Esophagus squamous epithelium (tissue), 4 donors: ENCODE results near the gene DNM3.

Experiments used
- POLR2A ChIP-seq, 4 donors: fragments of 450-650 bp; IDR thresholded peaks; one replicate each; pipeline ENCODE4 v1.6.1; 2017; ENCODE audit warnings: antibody characterized with exemption in 4 of 4, mild to moderate bottlenecking in 4 of 4, moderate library complexity in 3 of 4
- TF ChIP-seq, protein P1 (sequence below), 6 experiments: fragments of 450-650 bp in 4 of 6; fragments of 200-600 bp in 2 of 6; sonication (generic) in 2 of 6; IDR thresholded peaks; one replicate each; pipeline ENCODE4 v1.5.1; 2016 to 2019; ENCODE audit warnings: antibody characterized with exemption in 6 of 6, mild to moderate bottlenecking in 4 of 6, moderate library complexity in 4 of 6

DNA sequence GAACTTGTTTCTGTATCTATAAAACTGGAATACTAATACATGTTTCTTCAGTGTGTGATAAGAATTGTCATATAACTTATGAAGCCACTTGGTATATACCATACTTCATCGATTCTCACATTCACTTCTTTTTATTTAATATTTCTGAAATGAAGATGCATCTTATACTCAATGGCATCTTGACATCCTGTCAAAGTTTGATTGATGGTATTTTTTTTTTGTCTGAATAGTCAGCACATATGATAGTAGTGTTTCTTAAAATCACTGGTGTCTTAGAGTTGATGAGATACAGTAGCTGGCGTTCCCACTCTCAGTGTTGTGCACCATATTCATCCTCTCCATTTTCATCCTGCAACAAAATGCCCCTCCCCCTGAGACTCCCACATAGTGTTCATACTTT, 544.7 kb downstream of the DNM3 start:
- TF ChIP-seq, protein P1, sequence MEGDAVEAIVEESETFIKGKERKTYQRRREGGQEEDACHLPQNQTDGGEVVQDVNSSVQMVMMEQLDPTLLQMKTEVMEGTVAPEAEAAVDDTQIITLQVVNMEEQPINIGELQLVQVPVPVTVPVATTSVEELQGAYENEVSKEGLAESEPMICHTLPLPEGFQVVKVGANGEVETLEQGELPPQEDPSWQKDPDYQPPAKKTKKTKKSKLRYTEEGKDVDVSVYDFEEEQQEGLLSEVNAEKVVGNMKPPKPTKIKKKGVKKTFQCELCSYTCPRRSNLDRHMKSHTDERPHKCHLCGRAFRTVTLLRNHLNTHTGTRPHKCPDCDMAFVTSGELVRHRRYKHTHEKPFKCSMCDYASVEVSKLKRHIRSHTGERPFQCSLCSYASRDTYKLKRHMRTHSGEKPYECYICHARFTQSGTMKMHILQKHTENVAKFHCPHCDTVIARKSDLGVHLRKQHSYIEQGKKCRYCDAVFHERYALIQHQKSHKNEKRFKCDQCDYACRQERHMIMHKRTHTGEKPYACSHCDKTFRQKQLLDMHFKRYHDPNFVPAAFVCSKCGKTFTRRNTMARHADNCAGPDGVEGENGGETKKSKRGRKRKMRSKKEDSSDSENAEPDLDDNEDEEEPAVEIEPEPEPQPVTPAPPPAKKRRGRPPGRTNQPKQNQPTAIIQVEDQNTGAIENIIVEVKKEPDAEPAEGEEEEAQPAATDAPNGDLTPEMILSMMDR (IDR thresholded peaks at IDR 0.05), result no peak
- no peak for TF ChIP-seq POLR2A (IDR thresholded peaks at IDR 0.05)
